ENCODE results near the gene CPT1B. TPM values are rescaled to one million over a fixed set of nuclear protein-coding genes. Genes with fewer than 3 reads are reported as not detected.
"Not testable (repeated sequence)": the region's sequence is repeated elsewhere in the genome, so short reads cannot be mapped to it uniquely, and the experiment has no call there.

Gene CPT1B
- total RNA-seq, 1 donor from 2014 or later, result 94.5 TPM

GRCh38 chr22:50537765-50538164, 40.5 kb downstream of the CPT1B start:
- no peak overlapping the region for H3K27ac Mint-ChIP-seq
- H3K4me3 Mint-ChIP-seq, result no peak overlapping the region
- peaks cover 28% of the 10 kb centered on the region for H3K27me3 Mint-ChIP-seq

GRCh38 chr22:50536226-50536625, 42.0 kb downstream of the CPT1B start:
- Mint-ChIP-seq H3K27me3 (peaks cover 31% of the 10 kb centered on the region), H3K36me3 (peaks cover 4% of the 10 kb centered on the region), H3K27ac (no peak overlapping the region), H3K9me3 (no peaks in the 10 kb centered on the region), H3K4me3 (no peak overlapping the region), H3K4me1 (ENCODE audit: unreplicated experiment) (peaks cover 17% of the 10 kb centered on the region)
- no peak for TF ChIP-seq CTCF (conservative IDR thresholded peaks at IDR 0.05)
- DNase-seq (ENCODE audit: extremely low spot score, unreplicated experiment), result no peak

More at GRCh38 chr22:50537765-50538164, 40.5 kb downstream of the CPT1B start:
- no peak for DNase-seq (ENCODE audit: extremely low spot score, unreplicated experiment)
- Mint-ChIP-seq H3K36me3 (peaks cover 4% of the 10 kb centered on the region), H3K9me3 (no peaks in the 10 kb centered on the region), H3K4me1 (ENCODE audit: unreplicated experiment) (peaks cover 21% of the 10 kb centered on the region)
- no peak for TF ChIP-seq CTCF (conservative IDR thresholded peaks at IDR 0.05)

GRCh38 chr22:50535113-50535512, 43.1 kb downstream of the CPT1B start:
- H3K9me3 Mint-ChIP-seq, result no peaks in the 10 kb centered on the region
- peaks cover 17% of the 10 kb centered on the region for H3K4me1 Mint-ChIP-seq (ENCODE audit: unreplicated experiment)
- H3K27ac Mint-ChIP-seq, result no peak overlapping the region
- H3K27me3 Mint-ChIP-seq, result peaks cover 38% of the 10 kb centered on the region
- no peak overlapping the region for H3K4me3 Mint-ChIP-seq
- H3K36me3 Mint-ChIP-seq, result peaks cover 4% of the 10 kb centered on the region
- no peak for TF ChIP-seq CTCF (conservative IDR thresholded peaks at IDR 0.05)
- DNase-seq (ENCODE audit: extremely low spot score, unreplicated experiment), result no peak

DNA sequence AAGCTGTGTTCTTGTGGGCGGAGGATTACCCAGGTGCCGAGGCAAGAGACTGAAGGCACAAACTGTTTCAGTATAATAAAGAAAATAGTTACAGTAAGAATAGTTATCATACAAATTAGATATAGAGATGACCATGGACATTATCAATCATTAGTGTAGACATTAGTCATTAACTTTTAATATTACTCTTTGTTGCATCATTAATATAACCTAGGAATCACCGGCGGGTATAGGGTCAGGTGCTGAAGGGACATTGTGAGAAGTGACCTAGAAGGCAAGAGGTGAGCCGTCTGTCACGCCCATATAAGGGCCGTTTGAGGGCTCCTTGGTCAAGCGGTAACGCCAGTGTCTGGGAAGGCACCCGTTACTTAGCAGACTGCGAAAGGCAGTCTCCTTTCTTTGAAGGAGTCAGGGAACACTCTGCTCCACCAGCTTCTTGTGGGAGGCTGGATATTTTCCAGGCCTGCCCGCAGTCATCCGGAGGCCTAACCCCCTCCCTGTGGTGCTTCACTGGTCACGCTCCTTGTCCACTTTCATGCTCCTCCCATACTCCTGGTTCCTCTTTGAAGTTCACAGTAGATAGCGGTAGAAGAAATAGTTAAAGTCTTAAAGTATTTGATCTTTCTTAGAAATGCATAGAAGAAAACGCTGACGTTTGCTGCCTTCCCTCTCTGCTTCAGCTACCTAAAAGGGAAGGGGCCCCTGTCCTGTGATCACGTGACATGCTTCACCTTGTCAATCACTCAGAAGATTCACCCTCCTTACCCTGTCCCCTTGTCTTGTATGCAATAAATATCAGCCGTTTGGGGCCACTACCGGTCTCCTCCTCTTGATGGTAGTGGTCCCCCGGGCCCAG, 44.1 kb downstream of the CPT1B start:
- Mint-ChIP-seq H3K4me1 (ENCODE audit: unreplicated experiment) (peaks cover 17% of the 10 kb centered on the region), H3K27me3 (peaks cover 39% of the 10 kb centered on the region), H3K27ac (peak overlapping the region; percentile 83), H3K4me3 (peak overlapping the region; percentile 71)
- not testable (repeated sequence) for H3K36me3 Mint-ChIP-seq; DNase-seq (ENCODE audit: extremely low spot score, unreplicated experiment); H3K9me3 Mint-ChIP-seq

DNA sequence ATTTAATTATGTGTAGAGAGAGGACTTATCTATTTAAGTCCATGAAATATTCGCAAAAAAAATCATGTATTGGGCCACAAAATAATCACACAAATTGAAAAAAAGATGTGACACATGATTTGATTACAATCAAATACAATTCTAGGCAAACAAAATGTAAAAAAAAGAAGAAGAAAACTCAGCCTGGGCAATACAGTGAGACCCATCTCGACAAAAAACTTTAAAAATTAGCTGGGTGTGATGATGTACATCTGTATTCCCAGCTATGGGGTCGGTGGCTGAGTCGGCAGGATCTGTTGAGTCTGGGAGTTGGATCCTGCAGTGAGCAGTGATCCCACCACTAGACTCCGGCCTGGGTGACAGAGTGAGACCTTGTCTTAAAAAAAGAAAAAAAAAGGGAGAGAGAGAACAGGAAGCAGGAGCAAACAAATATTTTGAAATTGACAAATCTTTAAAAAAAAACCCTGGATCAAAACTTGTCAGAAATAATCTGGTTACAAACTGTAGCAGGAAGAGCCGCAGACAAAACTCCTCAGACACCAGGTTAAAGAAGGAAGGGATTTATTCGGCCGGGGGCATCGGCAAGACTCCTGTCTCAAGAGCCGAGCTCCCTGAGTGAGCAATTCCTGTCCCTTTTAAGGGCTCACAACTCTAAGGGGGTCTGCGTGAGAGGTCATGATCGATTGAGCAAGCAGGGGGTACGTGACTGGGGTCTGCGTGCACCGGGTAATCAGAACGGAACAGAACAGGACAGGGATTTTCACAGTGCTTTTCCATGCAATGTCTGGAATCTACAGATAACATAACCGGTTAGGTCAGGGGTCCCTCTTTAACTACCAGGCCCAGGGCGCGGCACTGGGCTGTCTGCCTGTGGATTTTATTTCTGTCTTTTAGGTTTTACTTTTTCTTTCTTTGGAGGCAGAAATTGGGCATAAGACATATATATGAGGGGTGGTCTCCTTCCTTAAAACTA, 45.1 kb downstream of the CPT1B start:
- no peak for DNase-seq (ENCODE audit: extremely low spot score, unreplicated experiment)
- Mint-ChIP-seq H3K9me3 (no peaks in the 10 kb centered on the region), H3K27ac (peak overlapping the region; percentile 83), H3K27me3 (peaks cover 48% of the 10 kb centered on the region), H3K36me3 (peaks cover 4% of the 10 kb centered on the region), H3K4me1 (ENCODE audit: unreplicated experiment) (peaks cover 17% of the 10 kb centered on the region), H3K4me3 (peak overlapping the region; percentile 74)
- no peak for TF ChIP-seq CTCF (conservative IDR thresholded peaks at IDR 0.05)
